Colonic mucosa (tissue), 4 donors: ENCODE measurements around the gene LHX8. TPM values are rescaled to one million over a fixed set of nuclear protein-coding genes. Genes with fewer than 3 reads are reported as not detected.

ENCODE experiments used
- DNase-seq: peaks from one replicate; pipeline ENCODE4 v3.0.0-alpha.2; 2020
- H3K27ac ChIP-seq: fragments of 200-600 bp; one replicate; pipeline ENCODE4 v1.8.0; 2021
- H3K27me3 ChIP-seq: fragments of 200-600 bp; one replicate; pipeline ENCODE4 v1.8.0; 2021
- H3K36me3 ChIP-seq: fragments of 200-600 bp; one replicate; pipeline ENCODE4 v1.8.0; 2021
- H3K4me1 ChIP-seq: fragments of 200-600 bp; one replicate; pipeline ENCODE4 v1.8.0; 2021; ENCODE audit warnings: mild to moderate bottlenecking
- H3K4me3 ChIP-seq: fragments of 200-600 bp; one replicate; pipeline ENCODE4 v1.8.0; 2021
- H3K9ac ChIP-seq, 2 donors: one replicate each; pipeline ENCODE4 v1.7.0; 2013; ENCODE audit warnings: control low read depth in 2 of 2, low read depth in 2 of 2, low read length in 2 of 2
- H3K9me3 ChIP-seq: fragments of 200-600 bp; one replicate; pipeline ENCODE4 v1.8.0; 2021
- CTCF ChIP-seq: fragments of 200-600 bp; IDR thresholded peaks from one replicate; pipeline ENCODE4 v1.8.0; 2022; ENCODE audit warnings: antibody characterized with exemption, mild to moderate bottlenecking
- intact Hi-C: fragments of 100-400 bp; cut with DNase I; formaldehyde crosslinking; loops from one replicate; pipeline ENCODE4 v1.14.1; 2022
- total RNA-seq, 2 donors: library from RNA; stranded (reverse); fragmentation: NEBNext Ultra II Directional in 1 of 2; extraction: Animal tissue kit (Norgen Biotek cat#: 25700) in 1 of 2; gene quantifications; one replicate each; pipeline ENCODE4 v1.2.1, GENCODE V29; 2021
- donor health status: healthy.
- donor health status: DM: no; HTN: no; CAD: no.
- donor health status: DM: no; HTN: no; CAD: no.

LHX8 gene
- total RNA-seq, 2 donors from 2014 or later, result not detected

- Histone ChIP-seq H3K27me3 (peaks cover 78% of the 10 kb centered on the region), H3K9ac (no peak overlapping the region), H3K4me1 (no peaks in the 10 kb centered on the region), H3K27ac (no peak overlapping the region), H3K9me3 (no peaks in the 10 kb centered on the region), H3K36me3 (no peaks in the 10 kb centered on the region), H3K4me3 (no peak overlapping the region)
- DNase-seq, result no peak
- intact Hi-C loops, result no loop called here
- no peak for TF ChIP-seq CTCF
Observed at GRCh38 chr1:75130865-75131564, 3.2 kb upstream of the LHX8 start.

- H3K9ac ChIP-seq, result no peak overlapping the region
- no peak overlapping the region for H3K4me3 ChIP-seq
- H3K27ac ChIP-seq, result no peak overlapping the region
- H3K27me3 ChIP-seq, result peaks cover 85% of the 10 kb centered on the region
- H3K36me3 ChIP-seq, result no peaks in the 10 kb centered on the region
- H3K4me1 ChIP-seq, result no peaks in the 10 kb centered on the region
- intact Hi-C loops, result no loop called here
- no peaks in the 10 kb centered on the region for H3K9me3 ChIP-seq
- no peak for DNase-seq
- no peak for TF ChIP-seq CTCF
Observed at GRCh38 chr1:75131565-75132241, 2.5 kb upstream of the LHX8 start.

GRCh38 chr1:75132242-75132811 is 1.9 kb upstream of the LHX8 start:
- Histone ChIP-seq H3K27ac (no peak overlapping the region), H3K9me3 (no peaks in the 10 kb centered on the region), H3K36me3 (no peaks in the 10 kb centered on the region), H3K27me3 (peaks cover 91% of the 10 kb centered on the region), H3K4me3 (no peak overlapping the region), H3K4me1 (no peaks in the 10 kb centered on the region), H3K9ac (no peak overlapping the region)
- intact Hi-C loops, result no loop called here
- no peak for DNase-seq
- TF ChIP-seq CTCF, result no peak

GRCh38 chr1:75132812-75133619 is 1.2 kb upstream of the LHX8 start:
- Histone ChIP-seq H3K27ac (no peak overlapping the region), H3K9me3 (no peaks in the 10 kb centered on the region), H3K9ac (no peak overlapping the region), H3K27me3 (peaks cover 95% of the 10 kb centered on the region), H3K36me3 (no peaks in the 10 kb centered on the region), H3K4me3 (no peak overlapping the region), H3K4me1 (no peaks in the 10 kb centered on the region)
- DNase-seq, result no peak
- intact Hi-C loops, result no loop called here
- no peak for TF ChIP-seq CTCF
